Tibial artery (tissue), 4 donors: ENCODE data around the gene ARHGAP15.

Experiments
- DNase-seq, 2 donors: peaks; one replicate each; pipeline ENCODE4 v3.0.0-alpha.2; 2019
- H3K27ac ChIP-seq, 2 donors: fragments of 200-600 bp; sonication (generic) in 1 of 2; 1 replicate in 1 of 2; 2 replicates in 1 of 2; pipeline ENCODE4 v1.5.1; 2018 to 2019; ENCODE audit warnings: mild to moderate bottlenecking in 1 of 2
- H3K27me3 ChIP-seq, 2 donors: fragments of 200-600 bp; sonication (generic) in 1 of 2; one replicate each; pipeline versions ENCODE4 v1.5.1 to v1.6.0; 2016 to 2019
- H3K36me3 ChIP-seq, 3 donors: fragments of 200-600 bp; sonication (generic) in 2 of 3; one replicate each; pipeline ENCODE4 v1.5.1; 2016 to 2019; ENCODE audit warnings: mild to moderate bottlenecking in 2 of 3
- H3K4me1 ChIP-seq, 4 donors: fragments of 200-600 bp; sonication (generic) in 2 of 4; 1 replicate in 3 of 4; 2 replicates in 1 of 4; pipeline ENCODE4 v1.5.1; 2016 to 2019
- H3K4me3 ChIP-seq, 2 donors: fragments of 200-600 bp; sonication (generic) in 1 of 2; 1 replicate in 1 of 2; 2 replicates in 1 of 2; pipeline ENCODE4 v1.5.1; 2018 to 2019; ENCODE audit warnings: mild to moderate bottlenecking in 2 of 2
- H3K9me3 ChIP-seq, 3 donors: fragments of 200-600 bp; sonication (generic) in 1 of 3; one replicate each; pipeline ENCODE4 v1.5.1; 2016 to 2019
- CTCF ChIP-seq, 2 experiments: fragments of 200-600 bp in 1 of 2; fragments of 450-650 bp in 1 of 2; IDR thresholded peaks; one replicate each; pipeline ENCODE4 v1.5.1; 2017 to 2019; ENCODE audit warnings: antibody characterized with exemption in 2 of 2, mild to moderate bottlenecking in 1 of 2, moderate library complexity in 1 of 2
- intact Hi-C: fragments of 100-400 bp; cut with DNase I; formaldehyde crosslinking; loops from one replicate; pipeline ENCODE4 v1.15.0; 2023; ENCODE audit warnings: low total_unique reads

ARHGAP15 gene

GRCh38 chr2:143151111-143151752 is 22.0 kb downstream of the ARHGAP15 start:
- TF ChIP-seq CTCF (IDR thresholded peaks at IDR 0.05), result no peak
- no peak for DNase-seq
- intact Hi-C loops, result no loop called here
- Histone ChIP-seq H3K4me3 (no peak overlapping the region), H3K4me1 (no peaks in the 10 kb centered on the region), H3K27me3 (no peaks in the 10 kb centered on the region), H3K36me3 (no peaks in the 10 kb centered on the region), H3K27ac (no peak overlapping the region), H3K9me3 (no peaks in the 10 kb centered on the region)

GRCh38 chr2:143152219-143152618 is 23.0 kb downstream of the ARHGAP15 start:
- peaks cover 0 to 4% (median 0%) of the 10 kb centered on the region in 4 donors for H3K4me1 ChIP-seq
- H3K27me3 ChIP-seq, result no peaks in the 10 kb centered on the region
- H3K36me3 ChIP-seq, result no peaks in the 10 kb centered on the region
- TF ChIP-seq CTCF (IDR thresholded peaks at IDR 0.05), result no peak
- H3K9me3 ChIP-seq, result no peaks in the 10 kb centered on the region
- DNase-seq, result no peak
- H3K27ac ChIP-seq, result no peak overlapping the region
- H3K4me3 ChIP-seq, result no peak overlapping the region
- intact Hi-C loops, result no loop called here

- intact Hi-C loops, result no loop called here
- H3K36me3 ChIP-seq, result no peaks in the 10 kb centered on the region
- H3K4me3 ChIP-seq, result no peak overlapping the region
- no peak for DNase-seq
- no peaks in the 10 kb centered on the region for H3K9me3 ChIP-seq
- H3K27me3 ChIP-seq, result no peaks in the 10 kb centered on the region
- no peak overlapping the region for H3K27ac ChIP-seq
- TF ChIP-seq CTCF (IDR thresholded peaks at IDR 0.05), result no peak
- H3K4me1 ChIP-seq, result peaks cover 0 to 8% (median 0%) of the 10 kb centered on the region in 4 donors
Measured at GRCh38 chr2:143152637-143153036, 23.4 kb downstream of the ARHGAP15 start.

- TF ChIP-seq CTCF (IDR thresholded peaks at IDR 0.05), result no peak
- H3K36me3 ChIP-seq, result no peaks in the 10 kb centered on the region
- no peak overlapping the region for H3K4me3 ChIP-seq
- DNase-seq, result no peak
- intact Hi-C loops, result no loop called here
- H3K9me3 ChIP-seq, result no peaks in the 10 kb centered on the region
- H3K4me1 ChIP-seq, result peaks cover 0 to 19% (median 0%) of the 10 kb centered on the region in 4 donors
- H3K27ac ChIP-seq, result no peak overlapping the region
- no peaks in the 10 kb centered on the region for H3K27me3 ChIP-seq
Measured at GRCh38 chr2:143155661-143156060, 26.4 kb downstream of the ARHGAP15 start.

GRCh38 chr2:143157001-143157400 is 27.8 kb downstream of the ARHGAP15 start:
- Histone ChIP-seq H3K4me3 (no peak overlapping the region), H3K27ac (no peak overlapping the region), H3K9me3 (no peaks in the 10 kb centered on the region), H3K27me3 (no peaks in the 10 kb centered on the region), H3K36me3 (no peaks in the 10 kb centered on the region), H3K4me1 (peaks cover 0 to 19% (median 0%) of the 10 kb centered on the region in 4 donors)
- TF ChIP-seq CTCF (IDR thresholded peaks at IDR 0.05), result no peak
- no peak for DNase-seq
- intact Hi-C loops, result no loop called here

GRCh38 chr2:143157418-143157817 is 28.2 kb downstream of the ARHGAP15 start:
- no peak overlapping the region for H3K27ac ChIP-seq
- intact Hi-C loops, result no loop called here
- H3K4me3 ChIP-seq, result no peak overlapping the region
- H3K36me3 ChIP-seq, result no peaks in the 10 kb centered on the region
- TF ChIP-seq CTCF (IDR thresholded peaks at IDR 0.05), result no peak
- H3K27me3 ChIP-seq, result no peaks in the 10 kb centered on the region
- H3K9me3 ChIP-seq, result no peaks in the 10 kb centered on the region
- H3K4me1 ChIP-seq, result peaks cover 0 to 19% (median 0%) of the 10 kb centered on the region in 4 donors
- DNase-seq, result no peak
